IMR-90 (cell line): ENCODE measurements around the gene IYD.

Experiments
- CTCF ChIP-seq: conservative IDR thresholded peaks from 2 replicates; pipeline ENCODE4 v1.5.1; 2012; ENCODE audit warnings: mild to moderate bottlenecking, low read depth, low read length, improper control_type of control experiment
- SMC3 ChIP-seq: fragments of 150-350 bp; IDR thresholded peaks from 2 replicates; pipeline ENCODE4 v1.6.1; 2016; ENCODE audit warnings: low read depth, mild to moderate bottlenecking, antibody characterized with exemption, low read length, moderate library complexity

- TF ChIP-seq CTCF, result no peak
- TF ChIP-seq SMC3, result no peak
Observed at GRCh38 chr6:150373260-150373701, 4.5 kb downstream of the IYD start.
